ENCODE data around the gene OTC.

DNA sequence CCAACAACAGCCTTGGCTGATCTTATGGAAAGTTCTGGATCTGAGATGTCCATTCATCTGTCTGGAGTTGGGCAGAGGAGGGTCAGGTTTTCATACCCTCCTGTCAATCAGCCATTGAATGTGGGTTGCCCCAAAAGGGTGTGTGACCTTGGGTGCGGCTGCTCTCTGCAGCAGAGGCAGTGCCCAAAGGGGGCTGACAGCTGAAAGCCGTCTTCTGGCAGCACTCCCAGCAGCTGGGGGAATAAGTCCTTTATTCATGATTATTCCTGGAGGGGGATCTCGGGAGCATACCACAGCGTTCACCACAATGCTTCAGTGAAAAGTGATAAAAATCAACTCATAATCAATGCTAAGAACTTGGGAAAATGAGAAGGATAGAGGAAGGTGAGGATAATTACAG, 54.7 kb downstream of the OTC start:
- TF ChIP-seq, protein P1, sequence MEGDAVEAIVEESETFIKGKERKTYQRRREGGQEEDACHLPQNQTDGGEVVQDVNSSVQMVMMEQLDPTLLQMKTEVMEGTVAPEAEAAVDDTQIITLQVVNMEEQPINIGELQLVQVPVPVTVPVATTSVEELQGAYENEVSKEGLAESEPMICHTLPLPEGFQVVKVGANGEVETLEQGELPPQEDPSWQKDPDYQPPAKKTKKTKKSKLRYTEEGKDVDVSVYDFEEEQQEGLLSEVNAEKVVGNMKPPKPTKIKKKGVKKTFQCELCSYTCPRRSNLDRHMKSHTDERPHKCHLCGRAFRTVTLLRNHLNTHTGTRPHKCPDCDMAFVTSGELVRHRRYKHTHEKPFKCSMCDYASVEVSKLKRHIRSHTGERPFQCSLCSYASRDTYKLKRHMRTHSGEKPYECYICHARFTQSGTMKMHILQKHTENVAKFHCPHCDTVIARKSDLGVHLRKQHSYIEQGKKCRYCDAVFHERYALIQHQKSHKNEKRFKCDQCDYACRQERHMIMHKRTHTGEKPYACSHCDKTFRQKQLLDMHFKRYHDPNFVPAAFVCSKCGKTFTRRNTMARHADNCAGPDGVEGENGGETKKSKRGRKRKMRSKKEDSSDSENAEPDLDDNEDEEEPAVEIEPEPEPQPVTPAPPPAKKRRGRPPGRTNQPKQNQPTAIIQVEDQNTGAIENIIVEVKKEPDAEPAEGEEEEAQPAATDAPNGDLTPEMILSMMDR (IDR thresholded peaks at IDR 0.05; ENCODE audit: insufficient read depth, low read depth, low read length), result no peak
- no peak for TF ChIP-seq EZH2 (IDR thresholded peaks at IDR 0.05; ENCODE audit: insufficient read depth, low read length)
